ENCODE measurements around the gene PC. TPM values are rescaled to one million over a fixed set of nuclear protein-coding genes. Genes with fewer than 3 reads are reported as not detected.
"Not testable (repeated sequence)": the region's sequence is repeated elsewhere in the genome, so short reads cannot be mapped to it uniquely, and the experiment has no call there.

PC gene
- total RNA-seq, 1 donor from 2014 or later: 13.5 TPM

GRCh38 chr11:66964495-66964894, 6.3 kb upstream of the PC start:
- Histone ChIP-seq H3K36me3 (no peaks in the 10 kb centered on the region), H3K4me3 (no peak overlapping the region), H3K9me3 (no peaks in the 10 kb centered on the region), H3K27ac (no peak overlapping the region), H3K4me1 (no peaks in the 10 kb centered on the region), H3K27me3 (no peaks in the 10 kb centered on the region)
- no peak for DNase-seq (ENCODE audit: low spot score in 2 of 2)
- no peak for TF ChIP-seq CTCF (IDR thresholded peaks at IDR 0.05)
- intact Hi-C loops (cut with DNase I): no loop called here

GRCh38 chr11:66962801-66963200, 4.6 kb upstream of the PC start:
- intact Hi-C loops (cut with DNase I): no loop called here
- Histone ChIP-seq H3K27ac (no peak overlapping the region), H3K9me3 (no peaks in the 10 kb centered on the region), H3K36me3 (no peaks in the 10 kb centered on the region), H3K27me3 (no peaks in the 10 kb centered on the region), H3K4me3 (no peak overlapping the region), H3K4me1 (peaks cover 0 to 7% of the 10 kb centered on the region in 2 donors)
- no peak for TF ChIP-seq CTCF (IDR thresholded peaks at IDR 0.05)
- no peak for DNase-seq (ENCODE audit: low spot score in 2 of 2)

- Histone ChIP-seq H3K9me3 (no peaks in the 10 kb centered on the region), H3K4me3 (no peak overlapping the region), H3K27ac (no peak overlapping the region), H3K36me3 (no peaks in the 10 kb centered on the region), H3K4me1 (peaks cover 0 to 12% of the 10 kb centered on the region in 2 donors), H3K27me3 (no peaks in the 10 kb centered on the region)
- intact Hi-C loops (cut with DNase I): no loop called here
- TF ChIP-seq CTCF (IDR thresholded peaks at IDR 0.05): no peak
- no peak for DNase-seq (ENCODE audit: low spot score in 2 of 2)
Measured at GRCh38 chr11:66962247-66962646, 4.1 kb upstream of the PC start.

- H3K4me3 ChIP-seq; H3K27me3 ChIP-seq; H3K9me3 ChIP-seq; H3K27ac ChIP-seq; H3K36me3 ChIP-seq; DNase-seq (ENCODE audit: low spot score in 2 of 2); intact Hi-C loops (cut with DNase I): not testable (repeated sequence)
- peaks cover 0 to 15% of the 10 kb centered on the region in 2 donors for H3K4me1 ChIP-seq
Measured at GRCh38 chr11:66961691-66962213, 3.6 kb upstream of the PC start.

- Histone ChIP-seq H3K27me3 (no peaks in the 10 kb centered on the region), H3K4me3 (peak overlapping the region; percentile 38 to 63), H3K27ac (peak overlapping the region; percentile 77 to 80), H3K4me1 (peaks cover 0 to 15% of the 10 kb centered on the region in 2 donors), H3K9me3 (no peaks in the 10 kb centered on the region), H3K36me3 (no peaks in the 10 kb centered on the region)
- TF ChIP-seq CTCF (IDR thresholded peaks at IDR 0.05): no peak
- intact Hi-C loops (cut with DNase I): loop anchor here (1.0 to 5.0 kb wide), 5 partner anchors 11 to 158 kb away; partner anchors contain the start of genes KDM2A, LRFN4 and SYT12
- DNase-seq (ENCODE audit: low spot score in 2 of 2): no peak
Measured at GRCh38 chr11:66958956-66959274, 732 bp upstream of the PC start.

GRCh38 chr11:66957971-66958231, 282 bp downstream of the PC start:
- Histone ChIP-seq H3K4me1 (peaks cover 0 to 15% of the 10 kb centered on the region in 2 donors), H3K27ac (peak overlapping the region in 1 of 2 donors; percentile 78), H3K36me3 (no peaks in the 10 kb centered on the region), H3K4me3 (peak overlapping the region; percentile 61 to 92), H3K27me3 (no peaks in the 10 kb centered on the region), H3K9me3 (no peaks in the 10 kb centered on the region)
- intact Hi-C loops (cut with DNase I): loop anchor here (1.0 to 5.0 kb wide), 5 partner anchors 12 to 159 kb away; partner anchors contain the start of genes KDM2A, LRFN4 and SYT12
- DNase-seq (ENCODE audit: low spot score in 2 of 2): no peak
- no peak for TF ChIP-seq CTCF (IDR thresholded peaks at IDR 0.05)

Data from ascending aorta (tissue), 2 donors.